Islet of Langerhans (tissue), 1 donor: ENCODE data around the gene DCAF5.
A peak's percentile ranks its signal among the peaks of the same experiment; 100 is the strongest.
"Not testable (repeated sequence)": the region's sequence is repeated elsewhere in the genome, so short reads cannot be mapped to it uniquely, and the experiment has no call there.

Experiments
- FAIRE-seq: peaks from one replicate; lab custom pipeline; 2011; peaks lifted over from hg19 to GRCh38; lab: Jason Lieb, UNC

Gene DCAF5

GRCh38 chr14:69042299-69042698, 110.6 kb downstream of the DCAF5 start:
- no peak for FAIRE-seq

- FAIRE-seq = no peak
Measured at GRCh38 chr14:69041783-69042182, 111.1 kb downstream of the DCAF5 start.

GRCh38 chr14:69040353-69040752, 112.6 kb downstream of the DCAF5 start:
- FAIRE-seq = no peak

- no peak for FAIRE-seq
Measured at GRCh38 chr14:69039288-69039628, 113.7 kb downstream of the DCAF5 start.

GRCh38 chr14:69038455-69039287, 114.2 kb downstream of the DCAF5 start:
- no peak for FAIRE-seq

DNA sequence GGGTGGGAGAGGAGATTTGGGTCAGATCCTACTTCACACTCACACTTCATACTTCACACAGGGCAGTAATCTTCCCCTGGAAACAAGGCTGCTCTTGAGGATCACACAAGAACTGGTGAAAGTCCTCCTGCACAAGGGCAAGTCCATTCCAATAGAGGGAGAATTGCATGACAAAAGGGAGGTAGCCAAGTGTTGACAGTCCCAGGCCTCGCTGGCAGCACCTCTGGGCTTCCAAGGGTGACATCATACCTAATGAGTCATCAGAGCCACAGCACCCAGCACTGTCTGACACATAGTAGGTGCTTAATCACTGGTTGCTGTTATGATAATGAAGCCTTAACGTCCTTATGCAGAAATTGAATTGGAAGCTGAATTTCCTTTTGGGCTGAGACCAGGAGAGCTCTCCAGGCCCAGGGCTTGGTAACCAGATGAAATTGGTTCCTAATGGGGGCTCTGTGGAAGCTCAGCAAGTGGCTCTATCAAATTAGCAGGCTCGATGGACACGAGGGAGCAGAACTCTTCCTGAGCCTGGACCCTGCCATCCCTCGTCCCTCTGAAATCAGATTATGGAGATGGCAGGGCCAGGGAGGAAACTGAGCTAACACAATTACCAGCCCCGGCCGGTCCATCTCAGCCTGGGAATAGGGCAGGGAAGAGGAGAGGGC, 115.0 kb downstream of the DCAF5 start:
- FAIRE-seq = no peak

GRCh38 chr14:69036757-69037506, 116.0 kb downstream of the DCAF5 start:
- no peak for FAIRE-seq

DNA sequence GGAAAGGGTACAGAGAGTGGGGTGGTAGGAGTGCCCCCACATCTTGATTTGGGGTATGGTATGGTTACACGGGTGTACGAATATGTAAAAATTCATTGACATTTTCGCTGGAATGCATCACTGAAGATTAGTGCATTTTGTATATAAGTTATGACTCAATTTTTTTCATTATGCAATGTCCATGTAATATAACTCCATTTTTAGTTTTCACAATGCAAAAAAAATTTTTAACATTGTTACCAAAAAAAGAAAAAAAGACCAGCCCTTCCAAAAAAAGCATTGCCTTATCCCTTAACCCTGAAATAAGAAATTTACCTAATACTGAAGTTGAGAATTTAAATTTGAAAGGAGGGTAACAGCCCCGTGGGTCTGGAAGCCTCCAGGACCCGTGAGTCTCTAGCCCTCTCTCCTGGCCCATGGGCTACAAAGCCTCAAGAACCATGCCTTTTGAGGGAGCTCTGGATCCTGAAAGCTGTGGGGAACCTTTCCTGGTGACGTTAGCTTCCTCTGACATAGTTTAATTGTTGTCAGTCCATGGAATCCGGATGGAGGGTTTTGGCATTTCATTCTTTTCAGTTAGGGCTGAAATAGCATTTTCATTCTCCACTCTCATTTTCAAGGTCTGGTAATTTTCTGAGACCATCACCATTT, 118.2 kb downstream of the DCAF5 start:
- FAIRE-seq = no peak

- FAIRE-seq = no peak
Measured at GRCh38 chr14:69027242-69027913, 125.5 kb downstream of the DCAF5 start.

- no peak for FAIRE-seq
Measured at GRCh38 chr14:69023035-69023434, 129.9 kb downstream of the DCAF5 start.

DNA sequence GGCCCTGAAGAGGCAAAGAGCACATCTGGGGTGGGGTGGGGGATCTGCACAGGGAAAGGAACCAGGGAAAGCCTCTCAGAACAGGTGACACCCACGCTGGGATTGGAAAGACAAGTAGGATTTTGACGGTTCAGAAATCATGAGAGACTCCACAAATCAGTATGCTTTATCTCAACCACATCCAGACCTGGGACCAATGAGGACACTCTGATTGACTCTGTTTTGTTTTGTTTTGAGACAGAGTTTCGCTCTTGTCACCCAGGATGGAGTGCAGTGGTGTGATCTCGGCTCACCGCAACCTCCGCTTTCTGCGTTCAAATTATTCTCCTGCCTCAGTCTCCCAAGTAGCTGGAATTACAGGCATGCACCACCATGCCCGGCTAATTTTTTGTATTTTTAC, 130.8 kb downstream of the DCAF5 start:
- FAIRE-seq = not testable (repeated sequence)

DNA sequence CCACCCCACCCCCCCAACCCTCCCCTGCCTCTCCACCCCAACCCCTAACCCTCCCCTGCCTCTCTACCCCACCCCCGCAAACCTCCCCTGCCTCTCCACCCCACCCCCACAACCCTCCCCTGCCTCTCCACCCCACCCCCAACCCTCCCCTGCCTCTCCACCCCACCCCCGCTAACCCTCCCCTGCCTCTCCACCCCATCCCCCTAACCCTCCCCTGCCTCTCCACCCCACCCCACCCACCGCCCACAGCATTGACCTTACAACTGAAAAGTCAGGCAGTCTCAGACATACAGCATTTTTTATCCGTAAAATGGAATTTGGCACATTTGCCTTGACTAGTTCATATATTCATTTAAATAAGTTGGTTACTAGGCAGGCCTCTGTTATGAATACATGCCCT, 135.2 kb downstream of the DCAF5 start:
- no peak for FAIRE-seq

- FAIRE-seq = no peak
Measured at GRCh38 chr14:69014829-69015259, 138.1 kb downstream of the DCAF5 start.

GRCh38 chr14:69013943-69014782, 138.8 kb downstream of the DCAF5 start:
- FAIRE-seq = no peak

DNA sequence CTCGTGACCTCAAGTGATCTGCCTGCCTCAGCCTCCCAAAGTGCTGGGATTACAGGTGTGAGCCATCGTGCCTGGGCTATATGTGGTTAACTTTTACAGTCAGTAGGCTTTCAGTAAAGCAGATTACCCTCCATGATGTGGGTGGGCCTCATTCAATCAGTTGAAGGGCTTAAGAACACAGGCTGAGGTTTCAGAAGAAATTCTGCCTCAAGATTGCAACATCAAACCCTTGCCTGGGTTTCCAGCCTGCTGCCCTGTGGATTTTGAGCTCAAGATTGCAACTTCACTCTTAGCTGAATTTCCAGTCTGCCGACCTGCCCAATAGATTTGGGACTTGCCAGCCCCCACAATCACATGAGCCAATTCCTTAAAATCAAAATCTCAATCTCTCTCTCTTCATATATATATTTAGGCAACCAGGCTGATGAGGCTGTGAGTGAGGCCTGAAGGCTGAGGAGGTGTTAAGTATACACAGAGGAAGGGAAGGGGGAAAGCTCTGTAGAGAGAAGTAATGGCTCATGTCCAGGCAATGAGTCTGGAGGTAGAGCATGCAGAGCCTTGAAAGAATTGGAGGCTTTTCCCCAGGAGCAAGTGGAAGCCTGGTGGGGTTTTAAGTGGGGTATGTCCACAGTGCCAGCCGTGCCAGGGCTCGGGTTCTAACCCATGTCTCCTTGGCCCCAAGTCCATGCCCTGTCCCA, 140.5 kb downstream of the DCAF5 start:
- no peak for FAIRE-seq

- no peak for FAIRE-seq
Measured at GRCh38 chr14:69010648-69011047, 142.3 kb downstream of the DCAF5 start.

DNA sequence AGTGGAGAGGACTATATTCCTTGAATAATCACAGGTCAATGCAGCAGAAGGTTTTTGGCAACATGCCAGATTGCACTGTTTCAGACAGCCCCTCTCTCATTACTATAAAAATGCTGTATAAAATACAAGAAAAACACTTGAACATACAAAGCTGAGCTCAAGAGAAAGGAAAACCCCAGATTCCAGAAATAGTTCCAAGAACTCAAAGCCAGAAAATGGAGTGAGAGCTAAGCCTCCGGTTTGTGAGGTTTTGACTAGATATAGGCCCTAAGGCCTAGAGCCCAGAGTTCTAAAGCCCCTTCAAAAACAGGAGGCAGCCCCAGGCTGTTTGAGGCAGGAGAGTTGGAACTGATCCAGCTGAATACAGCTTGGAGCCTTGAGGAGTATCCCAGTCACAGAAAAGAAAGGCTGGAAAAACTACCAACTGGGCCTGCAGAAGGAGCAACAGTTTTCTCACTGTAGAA, 144.5 kb downstream of the DCAF5 start:
- no peak for FAIRE-seq

DNA sequence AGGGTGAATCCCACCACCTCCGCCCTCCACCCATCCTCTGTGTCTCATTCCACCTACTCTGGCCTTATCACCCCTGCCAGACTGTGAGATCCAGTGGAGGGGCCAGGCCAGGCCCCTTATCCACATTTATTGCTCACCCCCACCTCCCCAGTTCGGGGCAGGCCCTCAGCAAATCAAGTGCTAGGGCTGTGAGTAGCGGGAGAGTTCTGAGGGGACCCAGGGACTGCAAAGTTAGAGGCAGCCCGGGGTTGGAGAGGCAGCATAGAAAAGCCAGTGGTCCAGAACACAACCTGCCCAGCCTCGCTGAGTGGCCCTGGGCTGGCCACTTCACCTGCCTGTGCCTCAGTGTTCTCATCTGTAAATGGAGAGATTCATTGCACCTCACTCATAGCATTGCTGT, 146.6 kb downstream of the DCAF5 start:
- FAIRE-seq = no peak

GRCh38 chr14:69005432-69006148, 147.3 kb downstream of the DCAF5 start:
- peak; percentile 89 for FAIRE-seq
